Measurements from ENCODE around the gene CTNNBL1.

GRCh38 chr20:37759052-37759553 is 65.3 kb downstream of the CTNNBL1 start:
- no peak for TF ChIP-seq CTCF (IDR thresholded peaks at IDR 0.05)
- TF ChIP-seq POLR2A (IDR thresholded peaks at IDR 0.05), result no peak

Measured in uterus (tissue), 2 donors.